OCI-M2 (cell line): ENCODE measurements around the gene HIRA.
A peak's percentile ranks its signal among the peaks of the same experiment; 100 is the strongest.
"Not testable (repeated sequence)": the region's sequence is repeated elsewhere in the genome, so short reads cannot be mapped to it uniquely, and the experiment has no call there.

Experiments
- DNase-seq: peaks from one replicate; lab custom pipeline; 2025; ENCODE audit not compliant: unreplicated experiment; lab: John Stamatoyannopoulos, UW

HIRA gene

GRCh38 chr22:19463491-19464469, 32.2 kb upstream of the HIRA start:
- no peak for DNase-seq

- no peak for DNase-seq
Observed at GRCh38 chr22:19463008-19463407, 31.5 kb upstream of the HIRA start.

- DNase-seq, result no peak
Observed at GRCh38 chr22:19461506-19461905, 30.0 kb upstream of the HIRA start.

- no peak for DNase-seq
Observed at GRCh38 chr22:19460036-19460435, 28.5 kb upstream of the HIRA start.

GRCh38 chr22:19457828-19458428, 26.4 kb upstream of the HIRA start:
- no peak for DNase-seq

- DNase-seq, result no peak
Observed at GRCh38 chr22:19456541-19456940, 25.0 kb upstream of the HIRA start.

GRCh38 chr22:19455585-19456370, 24.2 kb upstream of the HIRA start:
- DNase-seq, result no peak

GRCh38 chr22:19455033-19455432, 23.5 kb upstream of the HIRA start:
- DNase-seq, result no peak

GRCh38 chr22:19454156-19454555, 22.6 kb upstream of the HIRA start:
- DNase-seq, result no peak

- no peak for DNase-seq
Observed at GRCh38 chr22:19453718-19454117, 22.2 kb upstream of the HIRA start.

- DNase-seq, result no peak
Observed at GRCh38 chr22:19451570-19451969, 20.0 kb upstream of the HIRA start.

GRCh38 chr22:19450363-19451175, 19.0 kb upstream of the HIRA start:
- no peak for DNase-seq

GRCh38 chr22:19449422-19449767, 17.9 kb upstream of the HIRA start:
- DNase-seq, result no peak

GRCh38 chr22:19448739-19449421, 17.3 kb upstream of the HIRA start:
- no peak for DNase-seq

- no peak for DNase-seq
Observed at GRCh38 chr22:19448076-19448607, 16.6 kb upstream of the HIRA start.

GRCh38 chr22:19447330-19448075, 16.0 kb upstream of the HIRA start, which contains the start of gene C22orf39:
C22orf39 (minus strand) TSS chr22:19447711; CDS start chr22:19447688, 23 bp downstream.
- peak; percentile 26 for DNase-seq

GRCh38 chr22:19446603-19447329, 15.2 kb upstream of the HIRA start:
- no peak for DNase-seq

GRCh38 chr22:19445279-19445982, 13.9 kb upstream of the HIRA start:
- not testable (repeated sequence) for DNase-seq
